HG03439 (cell line): Measurements from ENCODE around the gene WDR90.

Experiments
- ATAC-seq: cut with Tn5 transposase; IDR thresholded peaks from one replicate; pipeline ENCODE4 v1.9.1; 2021; ENCODE audit warnings: mild to moderate bottlenecking, moderate library complexity; ENCODE audit not compliant: unreplicated experiment

The WDR90 gene

DNA sequence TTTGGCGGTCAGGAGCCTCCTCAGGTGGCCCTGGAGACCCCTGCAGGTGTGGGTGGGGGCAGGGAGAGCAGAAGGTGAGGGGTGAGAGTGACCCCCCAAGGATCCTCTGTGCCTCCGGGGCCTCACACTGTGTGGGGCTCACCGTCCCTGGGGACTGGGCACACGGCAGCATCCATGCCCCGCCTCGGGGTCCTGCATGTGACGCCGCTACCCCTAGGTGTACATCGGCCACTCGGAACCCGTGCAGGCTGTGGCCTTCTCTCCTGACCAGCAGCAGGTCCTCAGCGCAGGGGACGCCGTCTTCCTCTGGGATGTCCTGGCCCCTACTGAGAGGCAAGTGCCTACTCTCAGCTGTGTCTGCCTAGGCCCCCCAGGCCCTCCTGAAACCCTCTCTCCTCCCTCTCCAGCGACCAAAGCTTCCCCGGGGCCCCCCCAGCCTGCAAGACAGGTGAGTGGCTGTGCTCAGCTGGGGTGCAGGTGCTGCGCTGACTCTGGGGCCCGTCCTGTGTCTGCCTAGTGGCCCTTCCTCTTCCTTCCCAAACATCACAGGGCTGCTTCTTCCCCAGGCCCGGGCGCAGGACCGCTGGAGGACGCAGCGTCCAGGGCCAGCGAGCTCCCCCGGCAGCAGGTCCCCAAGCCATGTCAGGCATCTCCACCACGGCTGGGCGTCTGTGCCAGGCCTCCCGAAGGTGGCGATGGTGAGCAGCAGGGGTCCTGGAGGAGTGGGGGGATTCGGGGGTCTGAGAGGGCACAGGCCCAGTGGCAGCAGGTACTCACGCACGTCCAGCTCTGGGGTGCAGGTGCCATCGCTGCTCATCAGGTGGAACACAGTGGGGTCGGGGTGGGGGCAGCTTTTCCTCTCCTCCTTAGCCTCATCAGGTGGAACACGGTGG is 9.8 kb downstream of the WDR90 start:
- ATAC-seq: no peak

DNA sequence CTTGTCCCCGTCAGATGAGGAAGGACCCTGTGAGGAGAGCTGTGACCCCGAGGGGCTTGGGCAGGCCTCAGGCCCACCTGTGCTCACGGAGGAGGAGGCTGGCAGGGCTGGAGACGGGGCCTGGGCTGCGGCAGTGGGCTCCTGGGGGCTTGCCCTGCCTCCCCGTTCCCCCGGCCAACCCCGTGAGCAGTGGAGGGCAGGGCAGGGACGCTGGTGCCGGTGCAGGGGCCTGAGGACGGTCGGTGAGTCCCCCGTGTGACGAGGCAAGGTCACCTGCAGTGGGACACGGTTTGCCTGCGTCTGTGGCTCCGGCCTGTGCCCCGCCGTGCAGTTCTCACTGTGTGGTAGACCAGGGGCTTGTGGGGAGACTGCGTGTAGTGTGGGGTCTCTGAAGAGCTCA is 10.5 kb downstream of the WDR90 start:
- no peak for ATAC-seq

- ATAC-seq: no peak
Measured at GRCh38 chr16:660132-660458, 10.9 kb downstream of the WDR90 start.

DNA sequence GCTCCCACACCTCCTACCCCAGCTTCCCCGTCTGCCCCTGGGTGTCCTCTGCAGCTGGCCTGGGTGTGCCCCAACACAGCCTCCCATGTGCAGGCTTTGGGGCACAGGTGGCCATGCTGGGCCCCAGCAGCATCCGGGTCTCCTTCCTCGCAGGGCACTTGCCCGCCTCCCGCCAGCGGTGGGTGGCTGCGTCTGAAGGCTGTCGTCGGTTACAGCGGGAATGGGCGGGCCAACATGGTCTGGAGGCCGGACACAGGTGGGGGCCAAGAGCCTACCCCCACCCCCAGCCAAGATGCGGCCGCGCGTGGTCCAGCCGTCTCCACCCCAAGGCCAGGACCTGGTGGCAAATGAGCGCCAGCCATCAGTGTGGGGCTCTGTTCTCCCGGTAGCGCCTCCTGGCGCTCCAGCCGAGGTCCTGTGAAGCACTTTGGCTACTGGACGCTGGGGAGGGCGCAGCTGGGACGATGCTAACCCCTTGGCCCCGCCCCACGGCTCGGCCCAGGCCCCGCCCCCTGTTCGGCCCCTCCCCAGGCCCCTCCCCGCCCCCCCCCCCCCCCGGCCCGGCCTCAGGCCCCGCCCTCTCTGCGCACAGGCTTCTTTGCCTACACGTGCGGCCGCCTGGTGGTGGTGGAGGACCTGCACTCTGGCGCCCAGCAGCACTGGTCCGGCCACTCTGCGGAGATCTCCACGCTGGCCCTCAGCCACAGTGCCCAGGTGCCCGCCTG is 11.5 kb downstream of the WDR90 start:
- ATAC-seq: peak; percentile 28

GRCh38 chr16:661184-661821 is 12.1 kb downstream of the WDR90 start:
- ATAC-seq: peak; percentile 11

- no peak for ATAC-seq
Measured at GRCh38 chr16:662095-662494, 12.9 kb downstream of the WDR90 start.

- ATAC-seq: no peak
Measured at GRCh38 chr16:662597-662996, 13.4 kb downstream of the WDR90 start.

GRCh38 chr16:666572-666971 is 17.4 kb downstream of the WDR90 start:
- no peak for ATAC-seq

DNA sequence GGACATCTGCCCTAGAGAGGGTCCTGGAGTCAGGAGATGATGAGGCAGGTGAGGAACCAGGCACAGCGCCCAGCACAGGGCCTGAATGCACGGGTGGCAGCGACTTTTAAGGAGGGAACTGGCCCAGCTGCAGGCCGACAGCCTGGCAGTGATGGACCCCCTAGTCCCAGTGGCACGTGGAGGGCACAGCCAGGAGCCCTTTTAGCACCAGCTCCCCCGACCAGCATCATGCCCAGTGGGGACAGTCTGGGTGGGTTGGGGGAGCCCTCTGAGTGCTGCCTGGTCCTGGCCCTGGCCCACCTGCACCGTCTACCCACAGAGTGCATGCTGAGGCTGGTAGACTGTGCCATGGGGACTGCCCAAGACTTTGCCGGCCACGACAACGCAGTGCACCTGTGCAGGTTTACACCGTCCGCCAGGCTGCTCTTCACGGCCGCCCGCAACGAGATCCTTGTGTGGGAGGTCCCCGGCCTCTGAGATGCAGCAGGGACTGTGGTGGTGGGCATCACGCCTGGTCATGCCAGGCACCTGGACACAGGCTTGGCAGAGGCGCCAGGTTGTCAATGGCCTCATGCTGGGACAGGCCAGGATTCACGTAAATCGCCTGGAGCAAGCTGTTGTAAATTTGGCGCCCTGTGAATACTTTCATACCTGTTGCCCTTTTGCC is 18.1 kb downstream of the WDR90 start:
- ATAC-seq: no peak

DNA sequence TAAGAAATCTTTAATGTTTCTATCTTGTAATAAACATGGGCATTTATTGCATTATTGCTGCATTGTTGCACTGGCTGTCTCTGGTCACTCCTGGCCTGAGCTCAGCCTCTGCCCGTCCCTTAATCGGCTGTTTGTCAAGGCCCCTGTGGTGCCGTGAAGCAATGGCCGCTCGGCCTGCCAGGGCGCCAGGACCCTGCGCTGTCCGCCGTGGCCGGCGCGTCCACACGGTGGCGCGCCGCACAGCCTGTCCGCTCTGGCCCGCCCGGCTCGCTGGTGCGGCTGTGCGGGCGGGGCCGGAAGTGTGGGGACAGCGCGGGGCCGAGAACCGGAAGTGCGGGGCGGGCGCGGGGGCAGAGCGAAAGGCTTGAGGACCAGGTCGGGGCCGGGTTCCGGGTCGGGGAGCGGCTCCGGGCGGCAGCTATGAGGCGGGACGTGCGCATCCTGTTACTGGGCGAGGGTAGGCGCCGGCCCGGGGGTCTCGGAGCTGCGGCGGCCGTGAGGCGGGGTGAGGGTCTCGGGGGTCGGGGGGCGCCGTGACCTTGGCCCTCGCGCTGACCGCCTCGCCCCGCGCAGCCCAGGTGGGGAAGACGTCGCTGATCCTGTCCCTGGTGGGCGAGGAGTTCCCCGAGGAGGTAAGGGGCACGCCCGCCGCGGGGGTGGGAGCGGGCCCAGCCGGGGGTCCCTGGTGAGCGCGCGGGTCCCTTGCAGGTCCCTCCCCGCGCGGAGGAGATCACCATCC is 18.8 kb downstream of the WDR90 start, which contains the start of gene RHOT2:
Gene RHOT2 (plus strand): TSS at position 353 of the 739 bp plus-strand sequence. CDS start 68 bp downstream, at position 421.
- ATAC-seq: peak; percentile 62

DNA sequence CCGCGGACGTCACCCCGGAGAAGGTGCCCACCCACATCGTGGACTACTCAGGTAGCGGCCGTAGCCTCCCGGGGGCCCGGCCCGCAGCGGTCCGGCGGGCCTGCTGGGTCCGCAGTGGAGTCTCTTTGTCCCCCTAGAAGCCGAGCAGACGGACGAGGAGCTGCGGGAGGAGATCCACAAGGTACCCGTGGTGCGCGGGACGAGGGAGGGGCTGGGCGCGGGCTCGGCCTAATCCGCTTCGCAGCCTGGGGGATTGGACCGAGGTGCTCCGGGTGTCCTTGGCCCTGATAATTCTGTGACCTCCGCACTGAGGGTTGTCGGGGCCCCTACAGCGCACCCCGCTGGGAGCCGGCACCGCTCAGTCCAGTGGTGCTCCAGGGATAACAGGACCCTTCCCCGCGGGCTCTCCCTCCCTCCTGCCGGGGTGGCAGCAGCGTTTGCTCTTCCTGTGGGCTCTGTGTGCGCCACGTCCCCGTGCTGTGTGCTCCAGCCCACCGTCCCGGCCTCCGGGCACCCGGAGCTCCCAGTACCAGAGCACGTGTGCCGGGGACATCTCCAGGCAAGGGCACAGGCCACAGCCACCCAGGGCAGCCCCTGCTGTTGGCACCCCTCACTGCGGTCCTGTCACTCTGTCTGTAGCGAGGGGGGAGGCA is 19.5 kb downstream of the WDR90 start:
- ATAC-seq: peak; percentile 3

GRCh38 chr16:669666-670065 is 20.5 kb downstream of the WDR90 start:
- no peak for ATAC-seq

DNA sequence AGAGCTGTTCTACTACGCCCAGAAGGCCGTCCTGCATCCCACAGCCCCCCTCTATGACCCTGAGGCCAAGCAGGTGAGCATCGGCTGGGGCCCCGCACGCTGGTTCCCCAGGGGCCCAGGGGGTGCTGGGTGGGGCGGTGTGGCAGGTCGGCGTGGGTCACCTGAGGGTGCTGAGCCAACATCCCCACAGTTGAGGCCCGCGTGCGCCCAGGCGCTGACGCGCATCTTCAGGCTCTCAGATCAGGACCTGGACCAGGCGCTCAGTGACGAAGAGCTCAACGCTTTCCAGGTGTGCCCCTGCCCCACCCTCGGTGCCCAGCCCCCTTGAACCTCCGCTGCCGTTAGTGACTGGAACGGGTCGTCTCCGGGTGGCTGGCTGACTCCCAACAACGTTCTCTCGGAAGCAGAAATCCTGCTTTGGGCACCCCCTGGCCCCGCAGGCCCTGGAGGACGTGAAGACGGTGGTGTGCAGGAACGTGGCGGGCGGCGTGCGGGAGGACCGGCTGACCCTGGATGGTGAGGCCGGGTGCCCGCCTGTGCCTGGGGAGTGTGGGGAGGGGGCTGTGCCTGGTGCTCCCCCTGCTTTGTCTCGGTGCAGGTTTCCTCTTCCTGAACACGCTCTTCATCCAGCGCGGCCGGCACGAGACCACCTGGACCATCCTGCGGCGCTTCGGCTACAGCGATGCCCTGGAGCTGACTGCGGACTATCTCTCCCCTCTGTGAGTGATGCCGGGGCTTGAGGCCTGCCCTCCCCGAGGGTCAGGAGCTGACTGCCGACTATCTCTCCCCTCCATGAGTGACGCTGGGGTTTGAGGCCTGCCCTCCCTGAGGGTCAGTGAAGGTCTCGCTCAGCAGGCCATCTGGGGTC is 21.6 kb downstream of the WDR90 start:
- ATAC-seq: no peak

GRCh38 chr16:671353-672131 is 22.4 kb downstream of the WDR90 start:
- no peak for ATAC-seq

- ATAC-seq: no peak
Measured at GRCh38 chr16:672371-672770, 23.2 kb downstream of the WDR90 start.

- no peak for ATAC-seq
Measured at GRCh38 chr16:672851-673250, 23.7 kb downstream of the WDR90 start.

- no peak for ATAC-seq
Measured at GRCh38 chr16:673399-673991, 24.3 kb downstream of the WDR90 start.
